Measurements from ENCODE around the gene HSF5. TPM values are rescaled to one million over a fixed set of nuclear protein-coding genes. Genes with fewer than 3 reads are reported as not detected.

Gene HSF5
- total and polyA plus RNA-seq, 8 donors, result 0.18 TPM; not detected in 7

DNA sequence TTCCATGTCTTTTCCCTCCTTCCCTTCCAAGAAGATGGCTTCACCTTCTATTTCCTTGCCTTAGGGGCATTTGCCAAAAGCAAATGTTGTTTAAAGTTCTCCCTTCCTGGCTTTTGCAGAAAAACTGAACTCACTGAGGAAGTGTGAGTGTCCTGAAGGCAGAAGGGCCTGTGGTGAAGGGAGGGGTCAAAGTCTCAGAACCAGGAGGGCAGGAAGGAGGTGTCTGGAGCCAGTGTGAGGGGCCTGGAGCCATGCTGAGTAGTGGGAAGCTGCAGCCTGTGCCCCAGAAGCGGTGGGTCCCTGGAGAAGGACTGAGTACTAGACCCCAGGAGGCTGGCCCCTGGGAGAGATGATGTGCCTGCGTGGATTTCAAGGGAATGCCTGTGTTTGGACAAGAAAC is 112.4 kb downstream of the HSF5 start:
- TF ChIP-seq EP300 (IDR thresholded peaks at IDR 0.05), result no peak
- TF ChIP-seq POLR2A (IDR thresholded peaks at IDR 0.05), result no peak
- Histone ChIP-seq H3K9me3 (no peaks in the 10 kb centered on the region), H3K27ac (peak overlapping the region in 1 of 5 donors; percentile 46), H3K4me3 (no peak overlapping the region), H3K36me3 (peaks cover 0 to 1% (median 0%) of the 10 kb centered on the region in 4 donors), H3K4me1 (peaks cover 9 to 37% (median 13%) of the 10 kb centered on the region in 4 donors), H3K27me3 (no peaks in the 10 kb centered on the region)
- 72 to 87% (median 81%) methylated on average over 2 of the region's 2 CpGs for WGBS, 5 donors
- intact Hi-C loops (cut with DNase I; ENCODE audit: low total_unique reads), result no loop called here
- DNase-seq, result no peak

DNA sequence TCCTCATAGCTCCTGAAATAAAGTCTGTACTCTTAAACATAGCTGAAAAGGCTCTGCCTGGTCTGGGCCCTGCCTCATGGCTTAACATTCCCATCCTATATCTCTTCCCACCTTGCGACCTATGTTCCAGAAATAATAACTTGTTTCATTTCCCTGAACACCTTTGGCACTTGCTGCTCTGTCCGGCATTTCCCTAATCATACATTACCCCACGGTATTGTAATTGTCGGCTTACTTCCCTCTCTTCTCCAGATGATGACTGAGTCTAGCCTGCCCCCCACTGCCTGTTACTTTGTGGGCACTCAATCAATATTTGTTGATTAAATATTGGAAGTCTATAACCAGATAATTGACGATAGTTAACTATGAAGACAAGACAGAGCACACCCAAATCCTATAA is 113.0 kb downstream of the HSF5 start:
- TF ChIP-seq, protein P1, sequence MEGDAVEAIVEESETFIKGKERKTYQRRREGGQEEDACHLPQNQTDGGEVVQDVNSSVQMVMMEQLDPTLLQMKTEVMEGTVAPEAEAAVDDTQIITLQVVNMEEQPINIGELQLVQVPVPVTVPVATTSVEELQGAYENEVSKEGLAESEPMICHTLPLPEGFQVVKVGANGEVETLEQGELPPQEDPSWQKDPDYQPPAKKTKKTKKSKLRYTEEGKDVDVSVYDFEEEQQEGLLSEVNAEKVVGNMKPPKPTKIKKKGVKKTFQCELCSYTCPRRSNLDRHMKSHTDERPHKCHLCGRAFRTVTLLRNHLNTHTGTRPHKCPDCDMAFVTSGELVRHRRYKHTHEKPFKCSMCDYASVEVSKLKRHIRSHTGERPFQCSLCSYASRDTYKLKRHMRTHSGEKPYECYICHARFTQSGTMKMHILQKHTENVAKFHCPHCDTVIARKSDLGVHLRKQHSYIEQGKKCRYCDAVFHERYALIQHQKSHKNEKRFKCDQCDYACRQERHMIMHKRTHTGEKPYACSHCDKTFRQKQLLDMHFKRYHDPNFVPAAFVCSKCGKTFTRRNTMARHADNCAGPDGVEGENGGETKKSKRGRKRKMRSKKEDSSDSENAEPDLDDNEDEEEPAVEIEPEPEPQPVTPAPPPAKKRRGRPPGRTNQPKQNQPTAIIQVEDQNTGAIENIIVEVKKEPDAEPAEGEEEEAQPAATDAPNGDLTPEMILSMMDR (IDR thresholded peaks at IDR 0.05), result no peak
- TF ChIP-seq POLR2A (IDR thresholded peaks at IDR 0.05), result no peak
- TF ChIP-seq POLR2AphosphoS5 (IDR thresholded peaks at IDR 0.05), result no peak
- no peak for TF ChIP-seq EP300 (IDR thresholded peaks at IDR 0.05)
- no peaks in the 10 kb centered on the region for H3K27me3 ChIP-seq
- H3K36me3 ChIP-seq, result peaks cover 0 to 5% (median 0%) of the 10 kb centered on the region in 4 donors
- H3K4me1 ChIP-seq, result peaks cover 4 to 33% (median 10%) of the 10 kb centered on the region in 4 donors
- H3K9me3 ChIP-seq, result no peaks in the 10 kb centered on the region
- H3K27ac ChIP-seq, result peak overlapping the region in 1 of 5 donors; percentile 46
- intact Hi-C loops (cut with DNase I; ENCODE audit: low total_unique reads), result no loop called here
- 30 to 40% (median 37%) methylated on average over 5 of the region's 5 CpGs for WGBS, 5 donors
- peak in 1 of 2 donors; percentile 42 for DNase-seq
- no peak overlapping the region for H3K4me3 ChIP-seq

DNA sequence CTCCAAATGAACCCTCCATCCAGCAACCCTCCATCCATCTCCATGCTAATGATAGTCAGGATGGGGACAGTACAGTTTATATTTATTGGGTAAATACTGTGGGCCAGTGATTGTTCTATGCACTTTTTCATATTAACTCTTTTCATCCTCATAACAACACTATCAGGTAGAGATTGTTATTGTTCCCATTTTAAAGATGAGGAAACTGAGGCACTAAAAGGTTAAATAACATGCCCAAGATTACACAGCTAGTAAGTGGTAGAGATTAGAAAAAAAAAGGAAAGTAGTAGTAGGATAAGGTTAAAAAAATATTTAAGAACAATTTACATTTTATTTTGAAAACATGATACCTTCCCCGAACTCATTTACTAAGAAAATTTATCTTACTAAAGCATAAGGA is 114.3 kb downstream of the HSF5 start:
- no peak for DNase-seq
- H3K27ac ChIP-seq, result no peak overlapping the region
- intact Hi-C loops (cut with DNase I; ENCODE audit: low total_unique reads), result no loop called here
- H3K4me3 ChIP-seq, result no peak overlapping the region
- H3K4me1 ChIP-seq, result peaks cover 4 to 33% (median 10%) of the 10 kb centered on the region in 4 donors
- WGBS, 5 donors, result 91 to 100% (median 97%) methylated on average over 1 of the region's 1 CpG
- H3K36me3 ChIP-seq, result peaks cover 0 to 5% (median 0%) of the 10 kb centered on the region in 4 donors
- H3K9me3 ChIP-seq, result no peaks in the 10 kb centered on the region
- H3K27me3 ChIP-seq, result no peaks in the 10 kb centered on the region
- TF ChIP-seq POLR2A (IDR thresholded peaks at IDR 0.05) (no peak), POLR2AphosphoS5 (IDR thresholded peaks at IDR 0.05) (no peak), EP300 (IDR thresholded peaks at IDR 0.05) (no peak)
- TF ChIP-seq, protein P1 (IDR thresholded peaks at IDR 0.05), result no peak

DNA sequence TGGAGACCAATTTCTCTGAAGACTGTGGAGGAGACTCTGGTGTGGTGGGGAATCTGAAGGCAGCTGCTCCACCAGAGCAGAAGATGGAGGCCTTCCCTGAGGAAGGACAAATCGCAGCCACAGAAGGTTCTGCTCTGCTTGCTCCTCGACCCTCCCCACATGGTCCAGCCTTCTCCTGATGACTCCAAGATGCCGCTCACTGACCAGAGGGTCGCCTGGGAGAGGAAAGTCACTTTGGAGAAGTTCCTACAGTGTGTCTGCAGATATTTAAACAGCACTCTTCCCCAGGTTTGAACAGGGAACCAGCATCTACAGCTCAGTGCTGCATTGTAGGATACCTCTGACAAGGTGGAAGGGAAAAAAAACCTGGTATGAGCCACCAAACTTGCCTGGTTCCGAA is 115.2 kb downstream of the HSF5 start:
- no peak for DNase-seq
- Histone ChIP-seq H3K4me1 (peaks cover 4 to 33% (median 10%) of the 10 kb centered on the region in 4 donors), H3K27me3 (no peaks in the 10 kb centered on the region), H3K36me3 (peaks cover 0 to 5% (median 0%) of the 10 kb centered on the region in 4 donors), H3K4me3 (no peak overlapping the region), H3K27ac (no peak overlapping the region), H3K9me3 (no peaks in the 10 kb centered on the region)
- intact Hi-C loops (cut with DNase I; ENCODE audit: low total_unique reads), result no loop called here
- TF ChIP-seq POLR2AphosphoS5 (IDR thresholded peaks at IDR 0.05), result no peak
- TF ChIP-seq, protein P1 (IDR thresholded peaks at IDR 0.05), result no peak
- no peak for TF ChIP-seq EP300 (IDR thresholded peaks at IDR 0.05)
- no peak for TF ChIP-seq POLR2A (IDR thresholded peaks at IDR 0.05)
- 81 to 94% (median 89%) methylated on average over 5 of the region's 5 CpGs for WGBS, 5 donors

DNA sequence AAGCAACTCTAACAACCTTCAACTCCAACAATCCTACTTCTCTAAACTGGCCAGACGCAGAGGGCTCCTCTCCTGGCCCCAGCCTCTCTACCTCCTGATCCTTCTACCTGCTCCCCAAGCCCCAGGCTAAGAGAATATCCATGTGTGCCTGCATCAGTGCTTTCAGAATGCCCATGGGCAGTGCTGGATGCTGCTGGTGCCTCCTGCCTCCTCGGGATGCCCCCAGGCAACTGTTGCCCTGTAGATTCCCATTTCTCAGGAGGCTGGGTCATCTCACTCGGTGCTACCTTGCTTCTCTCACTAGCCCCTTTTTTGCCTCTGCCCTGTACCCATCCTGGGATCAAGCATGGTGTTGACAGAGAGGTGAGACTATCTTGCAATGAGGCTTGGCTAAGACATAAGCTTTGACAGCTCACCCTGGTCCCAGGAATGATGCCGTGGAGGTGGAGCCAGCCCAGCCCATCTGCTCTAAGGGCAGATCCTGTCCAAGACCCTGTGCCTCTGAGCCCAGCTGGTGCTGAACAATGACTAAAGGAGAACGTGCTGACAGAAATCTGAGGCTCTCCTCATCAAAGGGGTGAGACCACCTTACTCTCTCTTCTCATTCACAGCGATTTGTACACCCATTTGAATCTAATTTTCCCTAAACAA is 116.8 kb downstream of the HSF5 start:
- Histone ChIP-seq H3K36me3 (peaks cover 0 to 5% (median 0%) of the 10 kb centered on the region in 4 donors), H3K4me1 (peaks cover 0 to 29% (median 18%) of the 10 kb centered on the region in 4 donors), H3K27ac (no peak overlapping the region), H3K9me3 (no peaks in the 10 kb centered on the region), H3K4me3 (no peak overlapping the region), H3K27me3 (no peaks in the 10 kb centered on the region)
- WGBS, 5 donors, result 77 to 91% (median 85%) methylated on average over 6 of the region's 6 CpGs
- TF ChIP-seq, protein P1 (IDR thresholded peaks at IDR 0.05), result no peak
- TF ChIP-seq EP300 (IDR thresholded peaks at IDR 0.05) (no peak), POLR2AphosphoS5 (IDR thresholded peaks at IDR 0.05) (no peak), POLR2A (IDR thresholded peaks at IDR 0.05) (no peak)
- no peak for DNase-seq
- intact Hi-C loops (cut with DNase I; ENCODE audit: low total_unique reads), result no loop called here

Data from stomach (tissue), 9 donors.